Colon (tissue), 2 donors: Measurements from ENCODE around the gene TFIP11.

Experiments
- FAIRE-seq: peaks from 2 replicates; lab custom pipeline; 2012; peaks lifted over from hg19 to GRCh38; lab: Jason Lieb, UNC
- donor health status: control.
- donor health status: control.

The TFIP11 gene

DNA sequence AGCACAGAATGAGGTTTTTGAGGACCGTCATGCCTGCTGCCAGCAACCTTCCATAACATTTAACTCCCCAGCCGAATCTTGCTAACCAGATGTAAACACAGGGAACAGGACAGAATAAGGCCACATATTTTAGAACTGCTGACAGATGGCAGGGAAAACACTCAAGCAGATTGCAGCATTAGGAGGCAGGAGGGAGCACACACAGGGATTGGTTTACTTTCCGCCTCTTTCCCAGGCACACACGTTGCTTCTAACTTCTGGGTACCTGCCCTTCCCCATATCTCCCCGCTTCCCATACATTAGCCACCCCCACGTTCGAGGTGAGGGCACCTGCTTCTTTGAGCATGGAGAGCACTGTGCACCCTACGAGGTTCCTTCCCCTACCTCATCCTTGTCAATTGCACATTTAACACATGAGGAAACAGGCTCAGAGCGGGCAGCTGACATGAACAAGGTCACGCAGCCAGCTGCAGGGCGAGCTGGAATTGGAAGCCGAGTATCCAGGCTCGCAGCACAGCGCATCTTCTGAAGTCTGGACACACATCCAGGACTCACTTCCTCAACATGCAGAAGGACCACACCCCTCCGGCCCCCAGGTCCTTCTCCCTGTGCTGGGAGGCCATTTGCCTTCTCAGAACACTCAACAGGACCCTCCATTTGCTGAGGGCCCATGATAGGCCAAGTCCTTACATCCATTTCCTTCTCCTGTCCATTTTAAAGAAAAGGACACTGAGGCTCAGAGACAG, 64.5 kb downstream of the TFIP11 start:
- no peak for FAIRE-seq

GRCh38 chr22:26446808-26447515, 65.3 kb downstream of the TFIP11 start:
- FAIRE-seq = no peak

GRCh38 chr22:26445577-26446275, 66.5 kb downstream of the TFIP11 start:
- FAIRE-seq = no peak

GRCh38 chr22:26444777-26445176, 67.5 kb downstream of the TFIP11 start:
- FAIRE-seq = no peak

GRCh38 chr22:26443901-26444690, 68.2 kb downstream of the TFIP11 start:
- FAIRE-seq = no peak

GRCh38 chr22:26442086-26442756, 70.1 kb downstream of the TFIP11 start:
- FAIRE-seq = no peak
